ENCODE measurements around the gene NQO1. TPM values are rescaled to one million over a fixed set of nuclear protein-coding genes. Genes with fewer than 3 reads are reported as not detected.

NQO1 gene
- total and polyA plus RNA-seq, 2 of the 4 experiments (the other 2 are of a cell fraction), result 304 to 426 TPM

DNA sequence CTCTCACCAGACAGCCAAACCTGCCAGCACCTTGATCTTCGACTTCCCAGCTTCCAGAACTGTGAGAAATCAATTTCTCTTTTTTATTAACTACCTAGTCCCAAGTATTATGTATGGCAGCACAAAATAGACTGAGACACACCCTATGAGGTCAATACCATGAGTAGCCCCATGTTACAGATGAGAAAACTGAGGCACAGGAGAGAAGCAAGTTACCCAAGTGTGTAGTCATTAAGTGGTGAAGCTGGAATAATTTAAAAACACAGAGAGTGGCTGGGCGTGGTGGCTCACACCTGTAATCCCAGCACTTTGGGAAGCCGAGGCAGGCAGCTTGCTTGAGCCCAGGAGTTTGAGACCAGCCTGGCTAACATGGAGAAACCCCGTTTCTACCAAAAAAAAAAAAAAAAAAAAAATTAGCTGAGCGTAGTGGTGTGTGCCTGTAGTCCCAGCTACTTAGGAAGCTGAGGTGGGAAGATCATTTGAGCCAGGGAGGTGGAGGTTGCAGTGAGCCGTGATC, 4.9 kb downstream of the NQO1 start:
- H3K23ac ChIP-seq (ENCODE audit: low read depth, low read length), result no peak overlapping the region
- H3K56ac ChIP-seq (ENCODE audit: extremely low read depth, insufficient read depth, low read length), result no peak overlapping the region
- no peak for DNase-seq
- H3K27me3 ChIP-seq (ENCODE audit: control insufficient read depth, insufficient read depth, low read length), result no peaks in the 10 kb centered on the region
- no peak overlapping the region for H3K18ac ChIP-seq (ENCODE audit: low read depth, low read length)
- TF ChIP-seq FOS (IDR thresholded peaks at IDR 0.05; ENCODE audit: low read depth, low read length), result no peak
- TF ChIP-seq, protein P1, sequence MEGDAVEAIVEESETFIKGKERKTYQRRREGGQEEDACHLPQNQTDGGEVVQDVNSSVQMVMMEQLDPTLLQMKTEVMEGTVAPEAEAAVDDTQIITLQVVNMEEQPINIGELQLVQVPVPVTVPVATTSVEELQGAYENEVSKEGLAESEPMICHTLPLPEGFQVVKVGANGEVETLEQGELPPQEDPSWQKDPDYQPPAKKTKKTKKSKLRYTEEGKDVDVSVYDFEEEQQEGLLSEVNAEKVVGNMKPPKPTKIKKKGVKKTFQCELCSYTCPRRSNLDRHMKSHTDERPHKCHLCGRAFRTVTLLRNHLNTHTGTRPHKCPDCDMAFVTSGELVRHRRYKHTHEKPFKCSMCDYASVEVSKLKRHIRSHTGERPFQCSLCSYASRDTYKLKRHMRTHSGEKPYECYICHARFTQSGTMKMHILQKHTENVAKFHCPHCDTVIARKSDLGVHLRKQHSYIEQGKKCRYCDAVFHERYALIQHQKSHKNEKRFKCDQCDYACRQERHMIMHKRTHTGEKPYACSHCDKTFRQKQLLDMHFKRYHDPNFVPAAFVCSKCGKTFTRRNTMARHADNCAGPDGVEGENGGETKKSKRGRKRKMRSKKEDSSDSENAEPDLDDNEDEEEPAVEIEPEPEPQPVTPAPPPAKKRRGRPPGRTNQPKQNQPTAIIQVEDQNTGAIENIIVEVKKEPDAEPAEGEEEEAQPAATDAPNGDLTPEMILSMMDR (conservative IDR thresholded peaks at IDR 0.05; ENCODE audit: low read depth, low read length), result no peak
- TF ChIP-seq POLR2A (IDR thresholded peaks at IDR 0.05; ENCODE audit: low read depth, low read length), result no peak
- TF ChIP-seq MAZ (IDR thresholded peaks at IDR 0.05; ENCODE audit: borderline replicate concordance, low read depth, low read length), result no peak
- TF ChIP-seq RAD21 (IDR thresholded peaks at IDR 0.05; ENCODE audit: low read length), result no peak
- no peak for TF ChIP-seq MAFK (IDR thresholded peaks at IDR 0.05; ENCODE audit: low read depth, low read length)
- TF ChIP-seq RCOR1 (IDR thresholded peaks at IDR 0.05; ENCODE audit: insufficient replicate concordance, low read length), result no peak
- no peak for TF ChIP-seq BHLHE40 (IDR thresholded peaks at IDR 0.05; ENCODE audit: low read depth, low read length)
- TF ChIP-seq, protein P2, sequence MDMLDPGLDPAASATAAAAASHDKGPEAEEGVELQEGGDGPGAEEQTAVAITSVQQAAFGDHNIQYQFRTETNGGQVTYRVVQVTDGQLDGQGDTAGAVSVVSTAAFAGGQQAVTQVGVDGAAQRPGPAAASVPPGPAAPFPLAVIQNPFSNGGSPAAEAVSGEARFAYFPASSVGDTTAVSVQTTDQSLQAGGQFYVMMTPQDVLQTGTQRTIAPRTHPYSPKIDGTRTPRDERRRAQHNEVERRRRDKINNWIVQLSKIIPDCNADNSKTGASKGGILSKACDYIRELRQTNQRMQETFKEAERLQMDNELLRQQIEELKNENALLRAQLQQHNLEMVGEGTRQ (IDR thresholded peaks at IDR 0.05; ENCODE audit: low read depth, low read length), result no peak
- TF ChIP-seq CHD1 (IDR thresholded peaks at IDR 0.05; ENCODE audit: low read depth, low read length), result no peak
- TF ChIP-seq CEBPB (IDR thresholded peaks at IDR 0.05; ENCODE audit: low read depth, low read length), result no peak
- TF ChIP-seq, protein P3, sequence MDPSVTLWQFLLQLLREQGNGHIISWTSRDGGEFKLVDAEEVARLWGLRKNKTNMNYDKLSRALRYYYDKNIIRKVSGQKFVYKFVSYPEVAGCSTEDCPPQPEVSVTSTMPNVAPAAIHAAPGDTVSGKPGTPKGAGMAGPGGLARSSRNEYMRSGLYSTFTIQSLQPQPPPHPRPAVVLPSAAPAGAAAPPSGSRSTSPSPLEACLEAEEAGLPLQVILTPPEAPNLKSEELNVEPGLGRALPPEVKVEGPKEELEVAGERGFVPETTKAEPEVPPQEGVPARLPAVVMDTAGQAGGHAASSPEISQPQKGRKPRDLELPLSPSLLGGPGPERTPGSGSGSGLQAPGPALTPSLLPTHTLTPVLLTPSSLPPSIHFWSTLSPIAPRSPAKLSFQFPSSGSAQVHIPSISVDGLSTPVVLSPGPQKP (IDR thresholded peaks at IDR 0.05; ENCODE audit: borderline replicate concordance, low read depth, low read length), result no peak
- no peak for TF ChIP-seq NFE2L2 (IDR thresholded peaks at IDR 0.05; ENCODE audit: low read depth, low read length)
- no peak for TF ChIP-seq RFX5 (IDR thresholded peaks at IDR 0.05; ENCODE audit: low read depth, low read length)
- no peak overlapping the region for H2AK9ac ChIP-seq (replicated peaks; ENCODE audit: low read depth, low read length, poor library complexity)
- H2AK5ac ChIP-seq (ENCODE audit: low read depth, low read length), result no peak overlapping the region
- in situ Hi-C loops (cut with MboI; ENCODE audit: low sequenced_read_pairs), result no loop called here
- no peak overlapping the region for H4K91ac ChIP-seq (ENCODE audit: insufficient read depth, low read depth, low read length)
- H3K4me2 ChIP-seq (ENCODE audit: low read depth, low read length), result no peak overlapping the region
- H3K4me3 ChIP-seq (ENCODE audit: insufficient read depth, low read depth, low read length), result no peak overlapping the region
- no peak overlapping the region for H2BK5ac ChIP-seq (ENCODE audit: low read depth, low read length, poor library complexity, severe bottlenecking)
- no peaks in the 10 kb centered on the region for H3K9me3 ChIP-seq (ENCODE audit: control insufficient read depth, insufficient read depth, low read length)
- H3K36me3 ChIP-seq (ENCODE audit: control insufficient read depth, insufficient read depth, low read length), result peaks cover 29% of the 10 kb centered on the region
- peaks cover 4% of the 10 kb centered on the region; the same call in 1 of the 2 replicates for H3K4me1 ChIP-seq (ENCODE audit: control insufficient read depth, insufficient read depth, low read length)
- H3K79me1 ChIP-seq (ENCODE audit: low read depth in 1 of 2, low read length in 2 of 2), result peaks cover 23 to 76% of the 10 kb centered on the region in 2 experiments
- H2AFZ ChIP-seq (replicated peaks; ENCODE audit: low read length, poor library complexity), result no peak overlapping the region
- no peak overlapping the region for H3K14ac ChIP-seq (replicated peaks; ENCODE audit: low read depth, low read length)
- ATAC-seq (ENCODE audit: low read depth), result no peak
- H4K8ac ChIP-seq (ENCODE audit: low read depth in 2 of 2, low read length in 2 of 2), result no peak overlapping the region
- H3K4ac ChIP-seq (ENCODE audit: low read depth, low read length), result no peak overlapping the region
- peaks cover 37% of the 10 kb centered on the region; the same call in 1 of the 2 replicates for H4K20me1 ChIP-seq (ENCODE audit: insufficient read depth, low read length)
- H3K9ac ChIP-seq (ENCODE audit: low read depth, low read length), result no peak overlapping the region
- no peak overlapping the region for H4K5ac ChIP-seq (ENCODE audit: low read depth, low read length)
- H3K9me1 ChIP-seq (ENCODE audit: insufficient read depth, low read length), result peaks cover 6% of the 10 kb centered on the region; the same call in 1 of the 2 replicates
- dilution Hi-C loops (cut with HindIII; ENCODE audit: low sequenced_read_pairs, unreplicated experiment), result no loop called here
- H2BK120ac ChIP-seq (ENCODE audit: low read depth, low read length), result no peak overlapping the region
- intact Hi-C loops (cut with micrococcal nuclease), result no loop called here
- no peak overlapping the region for H3K27ac ChIP-seq (ENCODE audit: insufficient read depth, low read length)
- WGBS, 2 experiments (ENCODE audit: extremely low coverage in 2 of 2, insufficient read length in 1 of 2), result 100% methylated on average over 1 of the region's 6 CpGs; no CpG with 5 or more reads in 1 of the 2 experiments
- no TSS peak for BruUV-seq (replicated peaks)
- no peak overlapping the region for H2BK20ac ChIP-seq (ENCODE audit: low read depth, low read length)
- no peak overlapping the region for H2BK15ac ChIP-seq (ENCODE audit: low read depth, low read length)
- ChIA-PET POLR2A (ENCODE audit: unreplicated experiment) (no interaction called here), CTCF (no interaction called here)
